NT2/D1 (cell line): Measurements from ENCODE around the gene GRID2IP.

Experiments used
- DNase-seq: peaks from one replicate; pipeline ENCODE4 v3.0.0-alpha.2; 2011; ENCODE audit warnings: low read depth, low spot score
- H3K27me3 ChIP-seq: 2 replicates; pipeline ENCODE4 v1.6.0; 2011; ENCODE audit warnings: mild to moderate bottlenecking; ENCODE audit not compliant: insufficient read length, insufficient read depth
- H3K36me3 ChIP-seq: 2 replicates; pipeline ENCODE4 v1.6.1; 2011; ENCODE audit warnings: mild to moderate bottlenecking, low read length, mixed read lengths; ENCODE audit not compliant: insufficient read depth, insufficient read length
- H3K4me1 ChIP-seq: 2 replicates; pipeline ENCODE4 v1.5.1; 2011; ENCODE audit not compliant: insufficient read depth, insufficient read length
- H3K4me3 ChIP-seq: 2 replicates; pipeline ENCODE4 v1.5.1; 2011; ENCODE audit warnings: low read depth; ENCODE audit not compliant: insufficient read length
- H3K9ac ChIP-seq: 2 replicates; pipeline ENCODE4 v1.6.0; 2011; ENCODE audit warnings: low read depth; ENCODE audit not compliant: insufficient read length
- H3K9me3 ChIP-seq: 2 replicates; pipeline ENCODE4 v1.5.1; 2011; ENCODE audit warnings: mild to moderate bottlenecking, low read length; ENCODE audit not compliant: insufficient read depth
- SUZ12 ChIP-seq: IDR thresholded peaks from 2 replicates; pipeline ENCODE4 v1.6.1; 2011; ENCODE audit not compliant: insufficient read length, insufficient read depth; ENCODE audit errors: extremely low read depth
- YY1 ChIP-seq: IDR thresholded peaks from 2 replicates; pipeline ENCODE4 v1.6.1; 2011; ENCODE audit not compliant: insufficient read length, insufficient read depth
- ZNF274 ChIP-seq: IDR thresholded peaks from 2 replicates; pipeline ENCODE4 v1.6.1; 2011; ENCODE audit warnings: mild to moderate bottlenecking, low read depth, low read length

Gene GRID2IP

GRCh38 chr7:6510476-6511133 lies 40.7 kb downstream of the GRID2IP start:
- DNase-seq = no peak
- Histone ChIP-seq H3K27me3 (no peaks in the 10 kb centered on the region), H3K4me3 (no peak overlapping the region), H3K9ac (peak overlapping the region; percentile 4), H3K4me1 (peaks cover 5% of the 10 kb centered on the region), H3K36me3 (no peaks in the 10 kb centered on the region), H3K9me3 (no peaks in the 10 kb centered on the region)
- TF ChIP-seq ZNF274 (no peak), YY1 (no peak), SUZ12 (no peak)

GRCh38 chr7:6508950-6509349 lies 42.3 kb downstream of the GRID2IP start:
- H3K4me3 ChIP-seq = no peak overlapping the region
- no peak for TF ChIP-seq YY1
- no peak for TF ChIP-seq ZNF274
- no peak for TF ChIP-seq SUZ12
- no peak for DNase-seq
- no peak overlapping the region for H3K9ac ChIP-seq
- no peaks in the 10 kb centered on the region for H3K36me3 ChIP-seq
- peaks cover 10% of the 10 kb centered on the region for H3K4me1 ChIP-seq
- no peaks in the 10 kb centered on the region for H3K27me3 ChIP-seq
- H3K9me3 ChIP-seq = no peaks in the 10 kb centered on the region

GRCh38 chr7:6508539-6508938 lies 42.7 kb downstream of the GRID2IP start:
- no peak for TF ChIP-seq SUZ12
- no peak for TF ChIP-seq YY1
- no peak for TF ChIP-seq ZNF274
- Histone ChIP-seq H3K4me3 (no peak overlapping the region), H3K36me3 (no peaks in the 10 kb centered on the region), H3K9me3 (no peaks in the 10 kb centered on the region), H3K27me3 (no peaks in the 10 kb centered on the region), H3K9ac (no peak overlapping the region), H3K4me1 (peaks cover 10% of the 10 kb centered on the region)
- DNase-seq = no peak

- no peak for DNase-seq
- Histone ChIP-seq H3K27me3 (peaks cover 2% of the 10 kb centered on the region), H3K36me3 (no peaks in the 10 kb centered on the region), H3K4me3 (no peak overlapping the region), H3K9me3 (no peaks in the 10 kb centered on the region), H3K9ac (no peak overlapping the region), H3K4me1 (peaks cover 11% of the 10 kb centered on the region)
- TF ChIP-seq YY1 = no peak
- no peak for TF ChIP-seq SUZ12
- no peak for TF ChIP-seq ZNF274
Measured at GRCh38 chr7:6507906-6508305, 43.4 kb downstream of the GRID2IP start.

DNA sequence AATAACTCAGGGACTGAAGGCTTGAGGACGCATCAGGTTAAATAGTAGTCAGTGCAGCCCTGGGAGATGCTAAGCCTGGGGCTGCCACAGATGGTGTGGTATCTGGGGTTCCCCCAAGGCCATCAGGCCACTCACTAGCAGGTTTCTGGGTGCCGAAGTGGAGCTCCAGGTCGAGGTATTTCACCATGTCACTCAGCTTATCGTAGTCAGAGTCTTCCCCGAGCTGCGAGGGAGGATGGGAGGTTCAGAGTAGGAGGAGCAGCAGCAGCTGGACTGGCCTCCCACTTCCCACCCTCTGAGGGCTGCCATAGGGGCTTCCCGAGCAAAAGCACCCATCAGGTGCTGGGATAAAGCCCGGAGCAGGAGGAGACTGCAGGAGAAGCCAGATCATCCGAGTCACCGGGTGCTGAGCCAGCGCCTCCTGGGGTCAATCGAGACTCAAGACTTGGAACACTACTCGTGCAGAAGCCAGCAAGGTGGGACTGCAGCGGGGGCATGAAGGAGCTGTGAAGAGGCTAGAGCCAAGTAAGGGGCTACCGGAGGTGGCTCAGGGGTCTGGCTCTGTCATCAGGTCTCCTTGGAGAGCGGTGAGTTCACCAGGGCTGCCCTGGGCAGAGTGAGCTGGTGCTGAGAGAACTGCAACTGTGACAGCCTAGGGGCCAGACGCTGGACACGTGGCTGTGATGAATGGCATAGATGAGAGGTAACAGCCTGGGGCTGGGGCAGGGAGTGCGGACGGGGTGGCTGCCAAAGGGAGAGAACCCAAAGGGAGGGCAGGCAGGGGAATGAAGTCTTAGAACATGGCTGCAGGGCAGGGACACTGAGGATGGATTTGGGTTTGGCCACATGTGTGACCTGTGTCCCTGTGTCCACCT lies 45.3 kb downstream of the GRID2IP start:
- Histone ChIP-seq H3K36me3 (no peaks in the 10 kb centered on the region), H3K4me3 (no peak overlapping the region), H3K4me1 (peaks cover 17% of the 10 kb centered on the region), H3K27me3 (peaks cover 13% of the 10 kb centered on the region), H3K9me3 (no peaks in the 10 kb centered on the region), H3K9ac (peak overlapping the region; percentile 42)
- TF ChIP-seq YY1 (no peak), SUZ12 (no peak), ZNF274 (no peak)
- no peak for DNase-seq

DNA sequence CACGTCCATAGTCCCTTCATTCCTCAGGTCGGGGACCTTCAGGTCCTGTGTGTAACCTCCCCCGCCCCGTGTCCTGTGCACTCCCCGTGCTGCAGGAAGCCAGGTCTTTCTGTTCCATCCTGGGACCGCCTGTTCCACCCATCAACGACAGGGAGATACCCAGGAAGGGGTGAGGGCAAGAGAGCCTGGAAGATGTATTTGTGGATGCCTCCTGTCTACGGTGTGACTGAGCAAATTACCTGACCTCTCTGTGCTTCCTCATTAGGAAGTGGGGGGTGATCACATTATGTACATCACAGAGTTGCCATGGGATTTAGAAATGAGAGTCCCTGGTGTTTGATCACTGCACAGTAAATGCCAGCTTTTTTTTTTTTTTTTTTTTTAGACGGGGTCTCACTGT lies 46.3 kb downstream of the GRID2IP start:
- Histone ChIP-seq H3K4me3 (peak overlapping the region; percentile 34), H3K27me3 (peaks cover 13% of the 10 kb centered on the region), H3K9ac (peak overlapping the region; percentile 77), H3K36me3 (no peaks in the 10 kb centered on the region), H3K9me3 (no peaks in the 10 kb centered on the region), H3K4me1 (peaks cover 17% of the 10 kb centered on the region)
- TF ChIP-seq SUZ12 = no peak
- no peak for TF ChIP-seq YY1
- TF ChIP-seq ZNF274 = no peak
- no peak for DNase-seq

DNA sequence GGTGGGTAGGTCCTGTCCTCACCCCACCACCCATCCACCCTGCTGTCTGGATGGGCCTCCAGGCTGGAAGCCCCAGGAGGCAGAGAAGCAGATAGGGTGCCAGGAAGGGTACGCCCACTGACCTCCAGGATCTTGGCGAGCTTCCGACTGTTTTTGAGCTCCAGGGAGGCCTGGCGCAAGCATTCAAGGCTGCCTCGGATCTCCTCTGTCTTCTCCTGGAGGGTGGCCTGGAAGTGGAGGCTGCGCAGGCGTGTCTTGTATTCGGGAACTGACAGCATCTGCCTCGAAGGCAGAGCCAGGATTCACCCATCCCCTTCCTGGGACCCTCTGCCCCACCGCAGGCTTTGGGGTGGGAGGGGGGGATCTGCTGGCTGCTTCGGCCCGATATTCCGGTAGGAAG lies 48.4 kb downstream of the GRID2IP start:
- Histone ChIP-seq H3K36me3 (no peaks in the 10 kb centered on the region), H3K4me1 (peaks cover 19% of the 10 kb centered on the region), H3K4me3 (peak overlapping the region; percentile 47), H3K9me3 (no peaks in the 10 kb centered on the region), H3K27me3 (peaks cover 13% of the 10 kb centered on the region), H3K9ac (peak overlapping the region; percentile 50)
- no peak for TF ChIP-seq YY1
- TF ChIP-seq SUZ12 = no peak
- TF ChIP-seq ZNF274 = no peak
- no peak for DNase-seq
